NOMO-1 treated with DMSO at 0.1 percent for 48 hours (cell line): ENCODE results near the gene TMEM203.

Experiments used
- DNase-seq: peaks from one replicate; lab custom pipeline; 2025; ENCODE audit not compliant: unreplicated experiment; lab: John Stamatoyannopoulos, UW

The TMEM203 gene

GRCh38 chr9:137198051-137198901, 7.2 kb downstream of the TMEM203 start:
- DNase-seq = no peak

- no peak for DNase-seq
These were observed 9.8 kb downstream of the TMEM203 start for GRCh38 chr9:137195525-137196220.

- DNase-seq = no peak
These were observed 10.5 kb downstream of the TMEM203 start for GRCh38 chr9:137194909-137195308.

DNA sequence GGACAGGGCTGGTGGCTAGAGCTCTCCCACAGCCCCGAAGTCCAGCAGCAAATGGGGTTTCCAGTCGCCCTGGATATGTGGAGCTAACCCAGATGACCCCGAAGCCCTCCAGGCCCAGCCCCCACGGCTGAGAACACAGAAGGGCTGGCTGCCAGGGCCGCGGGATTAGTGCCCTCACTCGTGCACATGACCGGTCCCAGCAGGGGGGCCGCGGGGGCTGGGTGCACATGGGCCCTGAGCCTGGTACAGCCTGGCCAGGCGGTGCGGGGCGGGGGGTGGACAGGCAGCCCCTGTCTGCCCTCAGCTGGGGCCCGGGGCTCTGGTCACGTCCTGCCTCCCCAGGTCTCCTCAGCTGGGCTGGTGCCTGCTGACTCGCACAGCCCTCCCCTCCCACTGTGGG, 11.1 kb downstream of the TMEM203 start:
- DNase-seq = no peak

DNA sequence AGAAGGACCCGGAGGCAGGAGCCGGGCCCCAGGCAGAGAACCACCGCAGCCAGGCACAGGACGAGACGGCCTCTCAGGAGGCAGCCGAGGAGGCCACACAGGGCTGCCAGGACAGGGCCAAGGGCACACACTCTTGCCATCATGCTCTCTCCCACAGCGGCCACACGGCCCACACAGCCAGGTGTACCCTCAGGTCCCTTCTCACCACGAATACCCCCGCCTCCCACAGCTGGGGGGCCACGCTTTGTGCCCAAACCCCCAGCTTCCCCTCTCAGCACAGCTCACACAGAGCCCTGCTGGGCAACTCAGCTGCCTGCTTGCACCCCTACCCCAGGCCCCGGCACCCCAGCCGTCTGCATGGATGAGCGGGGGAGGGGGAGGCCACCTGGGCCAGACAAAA, 11.7 kb downstream of the TMEM203 start:
- no peak for DNase-seq

DNA sequence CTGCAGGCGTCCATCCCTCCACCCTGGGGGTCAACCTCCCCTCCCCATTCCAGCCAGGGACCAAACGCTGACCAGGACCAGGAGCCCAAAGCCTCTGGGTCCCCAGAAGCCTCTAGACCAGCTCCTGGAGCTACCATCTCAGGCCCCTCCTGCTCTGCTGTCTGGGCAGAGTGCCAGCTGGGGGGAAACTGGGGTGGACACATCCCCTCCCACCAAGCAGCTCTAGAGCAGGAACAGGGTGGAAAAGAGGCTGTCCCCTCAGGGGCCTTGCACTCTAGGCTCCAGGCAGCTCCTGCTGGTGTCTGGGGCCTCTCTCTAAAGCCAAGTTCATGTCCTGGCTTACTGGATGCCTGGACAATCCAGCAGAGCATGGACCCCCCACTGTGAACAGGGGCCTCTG, 12.6 kb downstream of the TMEM203 start:
- DNase-seq = no peak

- no peak for DNase-seq
These were observed 13.0 kb downstream of the TMEM203 start for GRCh38 chr9:137192448-137192780.

- DNase-seq = no peak
These were observed 13.6 kb downstream of the TMEM203 start for GRCh38 chr9:137191691-137192447.

GRCh38 chr9:137191245-137191644, 14.2 kb downstream of the TMEM203 start:
- DNase-seq = no peak

DNA sequence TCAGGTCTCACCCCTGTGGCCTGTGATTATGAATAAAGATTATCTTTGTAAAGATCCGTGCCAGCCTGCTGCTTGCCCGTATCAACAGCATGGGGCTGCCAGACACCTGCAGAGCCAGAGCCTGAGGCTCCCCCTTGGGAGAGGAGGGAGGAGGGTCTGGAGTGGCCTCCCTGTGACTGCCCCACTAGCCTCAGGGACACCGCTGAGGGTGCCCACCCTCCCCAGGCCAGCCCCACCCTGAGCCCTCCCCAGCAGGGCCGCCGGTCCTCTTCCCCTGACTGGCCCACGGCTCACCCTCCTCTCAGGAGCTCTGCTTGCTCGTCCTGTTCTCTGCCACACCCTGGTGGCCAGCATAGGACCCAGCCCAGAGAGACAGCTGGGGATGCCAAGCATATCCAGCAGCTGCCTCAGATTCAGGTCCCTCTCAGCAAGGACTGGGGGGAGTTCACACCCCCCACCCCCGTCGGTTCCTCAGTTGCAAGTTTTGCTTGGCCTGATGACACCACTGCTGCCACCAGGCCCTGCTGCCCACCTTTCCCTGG, 15.1 kb downstream of the TMEM203 start:
- no peak for DNase-seq

- DNase-seq = no peak
These were observed 15.9 kb downstream of the TMEM203 start for GRCh38 chr9:137189297-137190295.

DNA sequence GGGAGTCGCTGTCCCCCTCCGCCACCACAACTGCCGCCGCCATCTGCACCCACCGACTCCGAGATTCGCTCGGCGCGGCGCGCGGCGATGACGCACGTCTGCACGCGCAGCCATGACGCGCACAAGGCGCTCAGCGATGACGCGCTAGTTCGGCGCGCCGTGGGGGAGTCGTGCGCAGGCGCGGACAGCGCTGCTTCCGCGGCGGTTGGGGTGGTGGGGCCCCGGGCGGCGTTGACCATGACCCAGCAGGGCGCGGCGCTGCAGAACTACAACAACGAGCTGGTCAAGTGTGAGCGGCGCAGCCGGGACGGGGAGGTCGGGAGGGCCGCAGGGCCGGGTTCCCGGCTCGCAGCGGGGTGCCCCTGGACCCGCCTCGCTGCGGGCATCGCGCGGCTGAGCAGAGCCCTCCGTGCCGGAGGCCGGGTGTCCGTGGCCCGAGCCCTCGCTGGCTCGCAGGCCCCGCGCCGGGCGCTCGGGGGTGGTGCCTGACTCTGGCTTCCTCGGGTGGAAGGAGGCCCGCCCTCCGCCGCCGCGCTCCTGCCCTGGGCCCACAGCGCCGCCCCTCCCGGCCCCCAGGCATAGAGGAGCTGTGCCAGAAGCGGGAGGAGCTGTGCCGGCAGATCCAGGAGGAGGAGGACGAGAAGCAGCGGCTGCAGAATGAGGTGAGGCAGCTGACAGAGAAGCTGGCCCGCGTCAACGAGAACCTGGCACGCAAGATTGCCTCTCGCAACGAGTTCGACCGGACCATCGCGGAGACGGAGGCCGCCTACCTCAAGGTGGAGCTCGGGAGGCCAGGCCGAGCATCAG, 16.8 kb downstream of the TMEM203 start, which contains the start of the genes ANAPC2 and SSNA1:
TSS of gene ANAPC2 (minus strand) at position 71 of the 807 bp plus-strand sequence. CDS start at position 43, 28 bp downstream.
TSS of gene SSNA1 (plus strand) at position 187 of the 807 bp plus-strand sequence. CDS start at position 238, 51 bp downstream.
- DNase-seq = peak; percentile 90

- DNase-seq = no peak
These were observed 17.4 kb downstream of the TMEM203 start for GRCh38 chr9:137188086-137188489.

GRCh38 chr9:137187386-137187785, 18.1 kb downstream of the TMEM203 start:
- no peak for DNase-seq

- no peak for DNase-seq
These were observed 19.1 kb downstream of the TMEM203 start for GRCh38 chr9:137186385-137186784.

- no peak for DNase-seq
These were observed 19.5 kb downstream of the TMEM203 start for GRCh38 chr9:137185921-137186320.

GRCh38 chr9:137184881-137185660, 20.4 kb downstream of the TMEM203 start:
- DNase-seq = no peak

- DNase-seq = no peak
These were observed 21.4 kb downstream of the TMEM203 start for GRCh38 chr9:137183980-137184595.
